Nephron progenitor cell (in vitro differentiated cells): ENCODE results near the gene NPTX2.

Experiments
- DNase-seq: peaks from one replicate; pipeline ENCODE4 v3.0.0; 2021
- H3K27ac Mint-ChIP-seq: 2 replicates; pipeline ENCODE4 v1.8.0; 2021; ENCODE audit warnings: mild to moderate bottlenecking, moderate library complexity, mixed read lengths
- H3K27me3 Mint-ChIP-seq: 2 replicates; pipeline ENCODE4 v1.8.0; 2021; ENCODE audit warnings: mild to moderate bottlenecking, low read depth, mixed read lengths; ENCODE audit not compliant: poor library complexity
- H3K36me3 Mint-ChIP-seq: 2 replicates; pipeline ENCODE4 v1.8.0; 2021; ENCODE audit warnings: low read depth, mixed read lengths
- H3K4me1 Mint-ChIP-seq: 2 replicates; pipeline ENCODE4 v1.8.0; 2021; ENCODE audit warnings: mixed read lengths
- H3K4me3 Mint-ChIP-seq: 2 replicates; pipeline ENCODE4 v1.8.0; 2021; ENCODE audit warnings: mild to moderate bottlenecking, moderate library complexity, mixed read lengths
- H3K9me3 Mint-ChIP-seq: 2 replicates; pipeline ENCODE4 v1.8.0; 2021; ENCODE audit warnings: mild to moderate bottlenecking, moderate library complexity, mixed read lengths
- CTCF ChIP-seq: fragments of 200-600 bp; sonication (generic); IDR thresholded peaks from 2 replicates; pipeline ENCODE4 v1.5.0; 2021; ENCODE audit warnings: antibody characterized with exemption

The NPTX2 gene

GRCh38 chr7:98594348-98594747 is 22.7 kb upstream of the NPTX2 start:
- no peak for TF ChIP-seq CTCF
- H3K27ac Mint-ChIP-seq: no peak overlapping the region
- H3K4me3 Mint-ChIP-seq: no peak overlapping the region
- no peaks in the 10 kb centered on the region for H3K4me1 Mint-ChIP-seq
- peaks cover 27% of the 10 kb centered on the region for H3K27me3 Mint-ChIP-seq
- H3K9me3 Mint-ChIP-seq: no peaks in the 10 kb centered on the region
- no peaks in the 10 kb centered on the region for H3K36me3 Mint-ChIP-seq
- DNase-seq: no peak

- no peaks in the 10 kb centered on the region for H3K9me3 Mint-ChIP-seq
- no peaks in the 10 kb centered on the region for H3K4me1 Mint-ChIP-seq
- H3K27ac Mint-ChIP-seq: no peak overlapping the region
- TF ChIP-seq CTCF: no peak
- no peak for DNase-seq
- H3K4me3 Mint-ChIP-seq: no peak overlapping the region
- H3K36me3 Mint-ChIP-seq: no peaks in the 10 kb centered on the region
- peaks cover 27% of the 10 kb centered on the region for H3K27me3 Mint-ChIP-seq
Observed at GRCh38 chr7:98594787-98595186, 22.3 kb upstream of the NPTX2 start.

GRCh38 chr7:98598846-98599615 is 18.1 kb upstream of the NPTX2 start:
- no peak overlapping the region for H3K27ac Mint-ChIP-seq
- H3K27me3 Mint-ChIP-seq: peaks cover 24% of the 10 kb centered on the region
- no peaks in the 10 kb centered on the region for H3K36me3 Mint-ChIP-seq
- no peak overlapping the region for H3K4me3 Mint-ChIP-seq
- DNase-seq: no peak
- no peaks in the 10 kb centered on the region for H3K9me3 Mint-ChIP-seq
- H3K4me1 Mint-ChIP-seq: no peaks in the 10 kb centered on the region
- TF ChIP-seq CTCF: no peak

- peaks cover 24% of the 10 kb centered on the region for H3K27me3 Mint-ChIP-seq
- TF ChIP-seq CTCF: no peak
- H3K36me3 Mint-ChIP-seq: no peaks in the 10 kb centered on the region
- H3K4me3 Mint-ChIP-seq: no peak overlapping the region
- no peak overlapping the region for H3K27ac Mint-ChIP-seq
- no peak for DNase-seq
- no peaks in the 10 kb centered on the region for H3K9me3 Mint-ChIP-seq
- no peaks in the 10 kb centered on the region for H3K4me1 Mint-ChIP-seq
Observed at GRCh38 chr7:98599886-98600285, 17.2 kb upstream of the NPTX2 start.

- H3K4me1 Mint-ChIP-seq: no peaks in the 10 kb centered on the region
- no peak overlapping the region for H3K4me3 Mint-ChIP-seq
- no peaks in the 10 kb centered on the region for H3K36me3 Mint-ChIP-seq
- no peak for TF ChIP-seq CTCF
- H3K27ac Mint-ChIP-seq: no peak overlapping the region
- H3K27me3 Mint-ChIP-seq: peaks cover 22% of the 10 kb centered on the region
- no peak for DNase-seq
- H3K9me3 Mint-ChIP-seq: no peaks in the 10 kb centered on the region
Observed at GRCh38 chr7:98602755-98603398, 14.2 kb upstream of the NPTX2 start.

GRCh38 chr7:98603399-98603788 is 13.7 kb upstream of the NPTX2 start:
- no peaks in the 10 kb centered on the region for H3K36me3 Mint-ChIP-seq
- peaks cover 20% of the 10 kb centered on the region for H3K27me3 Mint-ChIP-seq
- H3K27ac Mint-ChIP-seq: no peak overlapping the region
- no peak for TF ChIP-seq CTCF
- no peaks in the 10 kb centered on the region for H3K4me1 Mint-ChIP-seq
- no peak overlapping the region for H3K4me3 Mint-ChIP-seq
- no peak for DNase-seq
- H3K9me3 Mint-ChIP-seq: no peaks in the 10 kb centered on the region
